GM12801 (cell line): ENCODE measurements around the gene CAMK2B.

Experiments
- TF ChIP-seq, protein P1 (sequence below): IDR thresholded peaks from one replicate; pipeline ENCODE4 v1.5.1; 2011; ENCODE audit warnings: control low read depth; ENCODE audit not compliant: insufficient read length; ENCODE audit errors: extremely low read depth

Gene CAMK2B

DNA sequence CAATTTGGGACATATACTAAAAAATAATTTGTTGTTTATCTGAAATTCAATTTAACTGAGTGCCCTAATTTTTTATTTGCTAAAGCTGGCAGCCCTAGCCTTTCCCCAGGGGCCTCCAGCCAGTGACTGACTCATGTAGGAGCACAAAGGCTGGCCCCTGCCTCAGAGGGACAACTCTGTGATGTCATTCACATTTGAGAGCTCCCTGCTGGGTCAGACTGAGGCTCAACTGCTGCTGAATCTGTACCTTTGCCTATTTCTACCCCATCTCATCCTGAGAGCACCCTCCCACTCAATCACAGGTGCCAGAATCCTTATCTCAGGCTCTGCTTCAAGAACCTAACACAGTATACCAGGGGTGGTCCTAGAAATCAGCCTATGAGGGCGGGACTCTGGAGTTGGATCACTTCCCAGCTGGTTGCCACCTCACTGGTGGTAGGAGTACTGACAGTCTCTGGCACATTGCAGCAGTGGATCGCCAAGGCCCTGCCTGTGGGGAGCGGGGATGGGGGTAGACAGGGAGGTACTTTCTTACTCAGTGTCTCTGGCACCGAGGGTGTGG, 147.7 kb downstream of the CAMK2B start:
- TF ChIP-seq, protein P1, sequence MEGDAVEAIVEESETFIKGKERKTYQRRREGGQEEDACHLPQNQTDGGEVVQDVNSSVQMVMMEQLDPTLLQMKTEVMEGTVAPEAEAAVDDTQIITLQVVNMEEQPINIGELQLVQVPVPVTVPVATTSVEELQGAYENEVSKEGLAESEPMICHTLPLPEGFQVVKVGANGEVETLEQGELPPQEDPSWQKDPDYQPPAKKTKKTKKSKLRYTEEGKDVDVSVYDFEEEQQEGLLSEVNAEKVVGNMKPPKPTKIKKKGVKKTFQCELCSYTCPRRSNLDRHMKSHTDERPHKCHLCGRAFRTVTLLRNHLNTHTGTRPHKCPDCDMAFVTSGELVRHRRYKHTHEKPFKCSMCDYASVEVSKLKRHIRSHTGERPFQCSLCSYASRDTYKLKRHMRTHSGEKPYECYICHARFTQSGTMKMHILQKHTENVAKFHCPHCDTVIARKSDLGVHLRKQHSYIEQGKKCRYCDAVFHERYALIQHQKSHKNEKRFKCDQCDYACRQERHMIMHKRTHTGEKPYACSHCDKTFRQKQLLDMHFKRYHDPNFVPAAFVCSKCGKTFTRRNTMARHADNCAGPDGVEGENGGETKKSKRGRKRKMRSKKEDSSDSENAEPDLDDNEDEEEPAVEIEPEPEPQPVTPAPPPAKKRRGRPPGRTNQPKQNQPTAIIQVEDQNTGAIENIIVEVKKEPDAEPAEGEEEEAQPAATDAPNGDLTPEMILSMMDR = no peak

DNA sequence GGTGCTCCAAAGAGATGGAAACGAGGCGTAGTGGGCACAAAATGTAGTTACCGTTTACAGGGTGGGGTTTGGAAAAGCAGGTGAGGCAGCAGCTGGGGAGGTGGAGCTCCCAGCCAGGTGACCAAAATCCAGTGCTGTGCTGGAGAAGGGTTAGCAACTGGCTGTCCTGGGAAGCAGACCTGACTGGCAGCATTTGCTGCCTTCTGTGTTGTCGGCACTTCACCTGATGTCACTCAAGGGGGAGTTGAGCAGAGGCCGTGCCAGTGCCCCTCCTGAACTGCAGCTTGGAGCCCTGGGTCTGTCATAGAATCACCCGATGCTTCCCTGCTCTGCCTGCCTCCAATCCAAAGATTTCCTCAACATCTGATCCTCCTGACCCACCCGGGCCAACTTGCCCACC, 148.9 kb downstream of the CAMK2B start:
- TF ChIP-seq, protein P1 = no peak

DNA sequence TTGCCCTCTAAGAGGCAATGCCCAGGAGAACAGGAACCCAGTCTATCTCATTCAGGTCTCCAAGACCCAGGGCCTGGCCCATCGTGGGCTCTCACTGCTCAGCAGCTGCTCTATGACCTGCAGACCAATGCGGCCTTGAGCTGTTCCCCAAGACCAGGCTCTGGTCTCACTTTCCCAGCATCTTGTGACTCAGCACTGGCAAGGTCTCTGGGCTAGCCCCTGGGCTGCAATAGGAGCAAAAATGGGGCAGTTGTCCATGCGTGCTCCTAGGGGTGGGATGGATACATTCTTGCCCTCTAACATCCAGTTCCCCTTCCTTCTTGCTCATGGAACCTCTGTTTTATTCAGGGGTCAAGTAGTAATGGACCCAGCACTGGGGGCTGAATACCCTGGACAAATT, 149.7 kb downstream of the CAMK2B start:
- TF ChIP-seq, protein P1 = no peak

DNA sequence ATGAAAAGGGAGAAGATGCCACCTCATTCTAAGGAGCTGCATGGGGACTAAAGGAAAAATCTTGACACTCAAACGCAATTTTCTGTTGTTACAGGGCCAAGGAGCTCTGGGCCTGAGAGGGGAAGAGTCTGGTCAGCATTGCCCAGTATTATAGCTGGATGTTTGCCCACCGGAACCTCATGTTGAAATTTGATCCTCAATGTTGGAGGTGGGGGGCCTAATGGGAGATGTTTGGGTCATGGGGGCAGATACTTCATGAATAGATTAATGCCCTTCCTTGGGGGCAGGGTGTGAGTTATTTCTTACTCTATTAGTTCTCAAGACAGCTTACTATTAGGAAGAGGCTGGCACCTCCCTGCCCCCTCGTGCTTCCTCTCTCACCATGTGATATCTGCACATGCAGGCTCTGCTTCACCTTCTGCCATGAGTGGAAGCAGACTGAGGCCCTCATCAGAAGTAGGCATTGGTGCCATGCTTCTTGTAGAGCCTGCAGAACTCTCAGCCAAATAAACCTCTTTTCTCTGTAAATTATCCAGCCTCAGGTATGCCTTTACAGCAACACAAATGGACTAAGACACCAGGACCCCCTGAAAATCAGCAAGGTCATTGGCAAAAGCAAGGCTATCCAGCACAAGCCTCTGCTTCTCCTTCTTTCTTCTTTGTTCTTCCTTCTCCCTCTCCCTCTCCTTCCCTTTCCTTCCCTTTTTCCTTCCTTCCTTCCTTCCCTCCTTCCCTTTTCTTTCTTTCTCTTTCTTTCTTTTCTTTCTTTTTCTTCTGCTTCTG, 151.3 kb downstream of the CAMK2B start:
- TF ChIP-seq, protein P1 = no peak

DNA sequence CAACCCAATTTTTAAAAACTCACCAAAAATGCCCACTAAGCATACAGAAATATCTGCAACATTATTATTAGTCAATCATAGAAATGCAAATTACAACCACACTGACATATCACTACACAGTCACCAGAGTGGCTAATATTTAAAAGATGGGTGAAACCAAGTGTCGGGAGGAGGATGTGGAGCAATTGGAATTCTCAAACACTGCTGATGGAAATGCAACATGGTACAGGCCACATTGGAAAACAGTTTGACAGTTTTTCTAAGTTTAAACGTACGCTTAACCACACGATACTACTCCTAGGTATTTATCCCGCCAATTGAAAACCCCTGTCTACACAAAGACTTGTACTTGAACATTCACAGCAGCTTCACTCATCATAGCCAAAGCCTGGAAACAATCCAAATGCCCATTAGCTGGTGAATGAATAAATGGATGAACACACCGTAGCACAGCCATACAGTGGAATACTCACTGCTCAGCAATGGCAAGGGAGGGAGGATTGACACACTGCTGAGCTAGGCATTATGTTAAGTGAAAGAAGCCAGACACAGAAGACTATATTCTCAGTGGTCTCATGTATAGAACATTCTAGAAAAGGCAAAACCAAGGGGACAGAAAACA, 152.5 kb downstream of the CAMK2B start:
- TF ChIP-seq, protein P1 = no peak

DNA sequence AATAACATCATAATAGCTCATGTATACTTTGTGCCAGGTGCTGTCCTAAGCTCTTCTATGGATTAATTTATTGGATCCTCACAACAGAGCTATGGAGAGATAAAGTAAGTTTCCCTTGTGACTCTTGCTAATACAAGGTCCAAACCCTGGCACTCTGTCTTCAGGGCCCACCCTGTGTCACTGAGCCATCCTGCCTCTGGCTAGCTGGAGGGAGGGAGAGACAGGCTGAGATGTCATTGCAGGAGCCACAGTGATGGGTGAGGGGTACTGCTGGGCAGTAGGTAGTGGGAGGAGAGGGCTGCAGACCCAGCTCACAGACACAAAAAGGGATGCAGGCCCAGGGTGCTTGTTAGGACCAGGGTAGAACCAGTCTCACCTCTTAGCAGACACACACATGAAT, 153.0 kb downstream of the CAMK2B start:
- TF ChIP-seq, protein P1 = no peak

DNA sequence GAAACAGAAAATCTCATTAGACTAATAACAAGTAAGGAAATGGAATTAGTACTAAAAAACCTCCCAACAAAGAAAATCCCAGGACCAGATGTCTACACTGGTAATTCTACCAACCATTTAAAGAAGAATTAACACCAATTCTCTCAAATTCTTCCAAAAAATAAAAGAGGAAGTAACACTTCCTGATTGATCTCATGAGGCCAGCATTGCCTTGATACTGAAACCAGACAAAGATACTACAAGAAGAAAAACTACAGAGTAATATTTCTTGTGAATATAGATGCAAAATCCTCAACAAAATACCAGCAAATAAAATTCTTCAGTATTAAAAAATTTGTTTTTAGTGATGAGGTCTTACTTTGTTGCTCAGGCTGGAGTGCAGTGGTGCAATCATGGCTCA, 157.5 kb downstream of the CAMK2B start:
- TF ChIP-seq, protein P1 = no peak
